ENCODE data around the gene SIRPB1. TPM values are rescaled to one million over a fixed set of nuclear protein-coding genes. Genes with fewer than 3 reads are reported as not detected.
"Not testable (repeated sequence)": the region's sequence is repeated elsewhere in the genome, so short reads cannot be mapped to it uniquely, and the experiment has no call there.

Gene SIRPB1
- total RNA-seq, 2 donors from 2014 or later, result 1.4 to 8.5 TPM

DNA sequence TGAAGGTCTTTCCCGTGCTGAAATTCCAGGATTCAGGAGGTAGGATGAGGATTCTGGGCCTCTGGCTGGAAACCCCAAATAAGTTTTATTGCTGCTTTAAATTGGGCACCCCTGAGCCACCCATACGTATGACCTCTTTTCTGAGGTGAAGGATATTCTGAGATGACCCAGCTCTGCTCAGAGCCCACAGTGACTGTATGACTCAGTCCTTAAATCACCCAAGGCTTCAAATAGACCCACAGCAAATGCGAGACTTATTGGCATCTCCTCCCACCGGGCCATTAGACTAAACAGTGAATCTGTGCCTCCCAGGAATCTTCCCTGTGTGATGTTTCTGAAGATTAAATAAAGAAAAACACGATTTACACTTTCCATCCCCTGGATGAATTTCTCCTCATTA is 28.3 kb upstream of the SIRPB1 start:
- H3K36me3 ChIP-seq, result no peaks in the 10 kb centered on the region
- ATAC-seq (ENCODE audit: insufficient number of reproducible peaks, low FRiP score, low read depth) (no peak), DNase-seq (ENCODE audit: low spot score) (no peak)
- no peak overlapping the region for H3K27ac ChIP-seq
- no peak overlapping the region for H3K4me3 ChIP-seq
- no peaks in the 10 kb centered on the region for H3K9me3 ChIP-seq
- no peaks in the 10 kb centered on the region for H3K4me1 ChIP-seq (ENCODE audit: control insufficient read depth in 1 of 2, low read depth in 2 of 2)
- H3K27me3 ChIP-seq (replicated peaks; ENCODE audit: insufficient read depth), result no peaks in the 10 kb centered on the region
- TF ChIP-seq, protein P1, sequence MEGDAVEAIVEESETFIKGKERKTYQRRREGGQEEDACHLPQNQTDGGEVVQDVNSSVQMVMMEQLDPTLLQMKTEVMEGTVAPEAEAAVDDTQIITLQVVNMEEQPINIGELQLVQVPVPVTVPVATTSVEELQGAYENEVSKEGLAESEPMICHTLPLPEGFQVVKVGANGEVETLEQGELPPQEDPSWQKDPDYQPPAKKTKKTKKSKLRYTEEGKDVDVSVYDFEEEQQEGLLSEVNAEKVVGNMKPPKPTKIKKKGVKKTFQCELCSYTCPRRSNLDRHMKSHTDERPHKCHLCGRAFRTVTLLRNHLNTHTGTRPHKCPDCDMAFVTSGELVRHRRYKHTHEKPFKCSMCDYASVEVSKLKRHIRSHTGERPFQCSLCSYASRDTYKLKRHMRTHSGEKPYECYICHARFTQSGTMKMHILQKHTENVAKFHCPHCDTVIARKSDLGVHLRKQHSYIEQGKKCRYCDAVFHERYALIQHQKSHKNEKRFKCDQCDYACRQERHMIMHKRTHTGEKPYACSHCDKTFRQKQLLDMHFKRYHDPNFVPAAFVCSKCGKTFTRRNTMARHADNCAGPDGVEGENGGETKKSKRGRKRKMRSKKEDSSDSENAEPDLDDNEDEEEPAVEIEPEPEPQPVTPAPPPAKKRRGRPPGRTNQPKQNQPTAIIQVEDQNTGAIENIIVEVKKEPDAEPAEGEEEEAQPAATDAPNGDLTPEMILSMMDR (IDR thresholded peaks at IDR 0.05), result no peak

DNA sequence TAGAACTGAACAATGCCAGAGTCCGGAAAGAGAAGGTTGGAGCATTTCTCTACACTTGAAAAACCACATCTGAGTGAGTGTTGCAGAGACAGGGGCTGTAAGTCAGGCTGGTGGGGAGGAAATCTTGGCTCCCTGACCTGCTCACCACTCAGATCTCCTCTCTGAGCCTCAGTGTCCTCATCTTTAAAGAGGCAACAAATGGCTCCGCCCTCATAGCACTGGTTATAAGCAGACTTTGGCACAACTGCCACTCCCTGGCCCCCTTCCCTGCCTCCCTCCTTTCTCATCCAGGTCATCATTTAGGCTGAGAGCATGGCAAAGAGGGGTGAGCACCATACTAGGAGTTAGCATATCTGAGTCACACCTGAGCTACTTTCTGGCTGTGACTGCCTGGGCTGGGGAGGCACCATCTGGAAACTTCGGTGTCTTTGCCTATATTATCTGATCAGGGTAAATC is 27.2 kb upstream of the SIRPB1 start:
- no peak overlapping the region for H3K4me3 ChIP-seq
- no peak overlapping the region for H3K27ac ChIP-seq
- no peaks in the 10 kb centered on the region for H3K27me3 ChIP-seq (replicated peaks; ENCODE audit: insufficient read depth)
- no peaks in the 10 kb centered on the region for H3K4me1 ChIP-seq (ENCODE audit: control insufficient read depth in 1 of 2, low read depth in 2 of 2)
- H3K36me3 ChIP-seq, result no peaks in the 10 kb centered on the region
- no peaks in the 10 kb centered on the region for H3K9me3 ChIP-seq
- DNase-seq (ENCODE audit: low spot score), result no peak
- TF ChIP-seq, protein P1 (IDR thresholded peaks at IDR 0.05), result no peak
- no peak for ATAC-seq (ENCODE audit: insufficient number of reproducible peaks, low FRiP score, low read depth)

DNA sequence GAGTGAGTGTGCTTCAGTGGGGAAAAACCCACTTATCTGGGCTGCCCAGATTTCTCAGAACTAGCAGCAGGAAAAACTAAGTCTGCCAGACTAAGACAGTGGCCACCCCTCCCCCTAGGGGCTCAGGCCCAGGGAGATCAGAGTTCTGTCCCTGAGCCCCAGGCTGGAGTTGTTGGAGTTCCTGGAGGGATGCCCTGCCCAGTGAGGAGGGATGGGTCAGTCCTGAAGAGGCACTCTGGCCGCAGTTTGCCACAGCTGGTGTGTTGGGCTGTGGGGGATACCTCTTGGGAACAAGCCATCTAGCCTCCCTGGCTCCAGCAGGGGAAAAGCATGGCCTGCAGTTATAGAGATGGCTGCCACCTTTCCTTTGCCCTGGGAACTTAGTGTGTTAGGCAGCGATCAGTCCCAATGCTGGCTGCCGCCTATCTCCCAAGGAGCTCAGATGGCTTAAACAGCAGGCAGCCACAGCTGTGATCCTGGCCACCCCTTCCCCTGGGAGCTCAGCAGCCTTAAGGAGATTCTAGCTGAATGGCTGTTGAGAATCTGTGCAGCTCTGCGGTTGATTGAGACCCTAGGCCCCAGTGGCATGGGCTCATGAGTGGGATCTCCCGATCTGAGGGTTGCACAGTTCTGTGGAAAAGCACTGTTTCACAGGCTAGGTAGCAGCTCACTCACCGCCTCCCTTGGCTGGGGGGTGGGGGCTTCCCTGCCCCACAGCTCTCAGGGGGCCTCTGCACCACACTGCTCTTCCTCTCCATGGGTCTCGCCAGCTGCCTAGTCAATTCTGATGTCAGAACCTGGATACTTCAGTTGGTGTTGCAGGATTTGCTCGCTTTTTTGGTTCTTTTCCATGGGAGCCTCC is 24.5 kb upstream of the SIRPB1 start:
- Histone ChIP-seq H3K4me1 (ENCODE audit: control insufficient read depth in 1 of 2, low read depth in 2 of 2) (no peaks in the 10 kb centered on the region), H3K9me3 (no peaks in the 10 kb centered on the region), H3K27ac (no peak overlapping the region), H3K36me3 (no peaks in the 10 kb centered on the region), H3K27me3 (replicated peaks; ENCODE audit: insufficient read depth) (no peaks in the 10 kb centered on the region), H3K4me3 (no peak overlapping the region)
- no peak for DNase-seq (ENCODE audit: low spot score)
- ATAC-seq (ENCODE audit: insufficient number of reproducible peaks, low FRiP score, low read depth), result no peak
- TF ChIP-seq, protein P1 (IDR thresholded peaks at IDR 0.05), result no peak

DNA sequence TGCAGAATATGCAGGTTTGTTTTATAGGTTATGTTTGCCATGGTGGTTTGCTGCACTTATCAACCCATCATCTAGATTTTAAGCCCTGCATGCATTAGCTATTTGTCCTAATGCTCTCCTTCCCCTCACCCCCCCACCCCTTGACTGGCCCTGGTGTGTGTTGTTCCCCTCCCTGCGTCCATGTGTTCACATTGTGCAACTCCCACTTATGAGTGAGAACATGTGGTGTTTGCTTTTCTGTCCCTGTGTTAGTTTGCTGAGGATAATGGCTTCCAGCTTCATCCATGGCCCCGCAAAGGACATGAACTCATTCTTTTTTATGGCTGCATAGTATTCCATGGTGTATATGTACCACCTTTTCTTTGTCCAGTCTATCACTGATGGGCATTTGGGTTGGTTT is 18.8 kb upstream of the SIRPB1 start:
- not testable (repeated sequence) for H3K4me1 ChIP-seq (ENCODE audit: control insufficient read depth in 1 of 2, low read depth in 2 of 2); H3K4me3 ChIP-seq; H3K36me3 ChIP-seq; DNase-seq (ENCODE audit: low spot score); H3K9me3 ChIP-seq; H3K27ac ChIP-seq; H3K27me3 ChIP-seq (replicated peaks; ENCODE audit: insufficient read depth); ATAC-seq (ENCODE audit: insufficient number of reproducible peaks, low FRiP score, low read depth)

DNA sequence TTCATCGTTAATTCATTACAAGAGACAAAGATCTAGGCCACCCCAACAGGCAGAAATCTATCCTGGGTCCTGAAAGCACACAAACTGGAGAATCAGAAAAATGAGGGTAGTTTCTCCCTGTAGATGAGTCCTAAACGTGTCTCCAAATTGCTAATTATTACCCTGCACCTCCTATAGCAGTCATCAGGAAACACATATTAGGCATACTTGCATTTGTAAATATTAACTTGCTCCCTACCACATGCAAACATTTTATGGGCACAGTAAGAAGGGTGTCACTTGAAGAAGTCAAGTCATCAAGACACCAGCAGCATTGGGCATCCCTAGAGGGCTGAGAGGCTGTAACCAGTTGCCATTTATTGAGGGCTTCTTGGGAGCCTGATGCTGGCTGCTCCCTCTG is 17.9 kb upstream of the SIRPB1 start:
- H3K4me3 ChIP-seq, result no peak overlapping the region
- TF ChIP-seq, protein P1 (IDR thresholded peaks at IDR 0.05), result no peak
- no peaks in the 10 kb centered on the region for H3K27me3 ChIP-seq (replicated peaks; ENCODE audit: insufficient read depth)
- DNase-seq (ENCODE audit: low spot score) (no peak), ATAC-seq (ENCODE audit: insufficient number of reproducible peaks, low FRiP score, low read depth) (no peak)
- no peaks in the 10 kb centered on the region for H3K36me3 ChIP-seq
- no peaks in the 10 kb centered on the region for H3K4me1 ChIP-seq (ENCODE audit: control insufficient read depth in 1 of 2, low read depth in 2 of 2)
- no peaks in the 10 kb centered on the region for H3K9me3 ChIP-seq
- no peak overlapping the region for H3K27ac ChIP-seq

Measured in thoracic aorta (tissue), 2 donors.